ENCODE measurements around the gene LURAP1L. TPM values are rescaled to one million over a fixed set of nuclear protein-coding genes. Genes with fewer than 3 reads are reported as not detected.

Gene LURAP1L
- total RNA-seq, 4 donors from 2014 or later: 9.1 to 19.8 (median 15.1) TPM

GRCh38 chr9:12798066-12798770 is 23.4 kb downstream of the LURAP1L start:
- TF ChIP-seq POLR2A (IDR thresholded peaks at IDR 0.05) (no peak), CTCF (IDR thresholded peaks at IDR 0.05) (no peak)
- intact Hi-C loops (cut with DNase I; ENCODE audit: low total_unique reads): no loop called here
- no peak overlapping the region for H3K4me3 ChIP-seq (ENCODE audit: low read depth, poor library complexity, severe bottlenecking)
- 26 to 31% methylated on average over 1 of the region's 1 CpG for WGBS, 2 donors
- no peak for DNase-seq (ENCODE audit: low spot score in 2 of 2)

GRCh38 chr9:12801187-12801586 is 26.4 kb downstream of the LURAP1L start:
- intact Hi-C loops (cut with DNase I; ENCODE audit: low total_unique reads): no loop called here
- DNase-seq (ENCODE audit: low spot score in 2 of 2): no peak
- TF ChIP-seq CTCF (IDR thresholded peaks at IDR 0.05): no peak
- no peak for TF ChIP-seq POLR2A (IDR thresholded peaks at IDR 0.05)

GRCh38 chr9:12801663-12802062 is 26.8 kb downstream of the LURAP1L start:
- no peak for DNase-seq (ENCODE audit: low spot score in 2 of 2)
- no peak for TF ChIP-seq POLR2A (IDR thresholded peaks at IDR 0.05)
- TF ChIP-seq CTCF (IDR thresholded peaks at IDR 0.05): no peak
- intact Hi-C loops (cut with DNase I; ENCODE audit: low total_unique reads): no loop called here
- no peak overlapping the region for H3K4me3 ChIP-seq (ENCODE audit: low read depth, poor library complexity, severe bottlenecking)

More at GRCh38 chr9:12801187-12801586, 26.4 kb downstream of the LURAP1L start:
- H3K4me3 ChIP-seq (ENCODE audit: low read depth, poor library complexity, severe bottlenecking): no peak overlapping the region
- WGBS, 2 donors: 87 to 96% methylated on average over 2 of the region's 2 CpGs

- DNase-seq (ENCODE audit: low spot score in 2 of 2): no peak
- intact Hi-C loops (cut with DNase I; ENCODE audit: low total_unique reads): no loop called here
- WGBS, 2 donors: 59 to 96% methylated on average over 1 of the region's 1 CpG
- H3K4me3 ChIP-seq (ENCODE audit: low read depth, poor library complexity, severe bottlenecking): no peak overlapping the region
- TF ChIP-seq CTCF (IDR thresholded peaks at IDR 0.05): no peak
- TF ChIP-seq POLR2A (IDR thresholded peaks at IDR 0.05): no peak
Measured at GRCh38 chr9:12802093-12802492, 27.3 kb downstream of the LURAP1L start.

GRCh38 chr9:12808569-12808968 is 33.7 kb downstream of the LURAP1L start:
- intact Hi-C loops (cut with DNase I; ENCODE audit: low total_unique reads): no loop called here
- H3K4me3 ChIP-seq (ENCODE audit: low read depth, poor library complexity, severe bottlenecking): no peak overlapping the region
- no peak for TF ChIP-seq POLR2A (IDR thresholded peaks at IDR 0.05)
- TF ChIP-seq CTCF (IDR thresholded peaks at IDR 0.05): no peak
- DNase-seq (ENCODE audit: low spot score in 2 of 2): no peak
- 83 to 97% methylated on average over 1 of the region's 1 CpG for WGBS, 2 donors

- WGBS, 2 donors: 56 to 67% methylated on average over 2 of the region's 2 CpGs
- TF ChIP-seq POLR2A (IDR thresholded peaks at IDR 0.05) (no peak), CTCF (IDR thresholded peaks at IDR 0.05) (no peak)
- no peak overlapping the region for H3K4me3 ChIP-seq (ENCODE audit: low read depth, poor library complexity, severe bottlenecking)
- intact Hi-C loops (cut with DNase I; ENCODE audit: low total_unique reads): no loop called here
- DNase-seq (ENCODE audit: low spot score in 2 of 2): no peak
Measured at GRCh38 chr9:12809720-12810119, 34.9 kb downstream of the LURAP1L start.

Measured in lower leg skin (tissue), 4 donors.